Right lobe of liver (tissue), 4 donors: ENCODE data around the gene XAGE1A.
"Not testable (repeated sequence)": the region's sequence is repeated elsewhere in the genome, so short reads cannot be mapped to it uniquely, and the experiment has no call there.

Source experiments
- POLR2A ChIP-seq: fragments of 450-650 bp; IDR thresholded peaks from one replicate; pipeline ENCODE4 v1.6.1; 2017; ENCODE audit warnings: antibody characterized with exemption, mild to moderate bottlenecking
- TF ChIP-seq, protein P1 (sequence below), 4 donors: fragments of 200-600 bp in 3 of 4; fragments of 450-650 bp in 1 of 4; IDR thresholded peaks; one replicate each; pipeline versions ENCODE4 v1.5.1 to v1.8.0; 2016 to 2022; ENCODE audit warnings: antibody characterized with exemption in 4 of 4, mild to moderate bottlenecking in 2 of 4
- donor health status: DM: no; HTN: no; CAD: no.
- donor health status: DM: no; HTN: no; CAD: no.
- donor health status: DM: no; HTN: yes; CAD: no.

- TF ChIP-seq, protein P1, sequence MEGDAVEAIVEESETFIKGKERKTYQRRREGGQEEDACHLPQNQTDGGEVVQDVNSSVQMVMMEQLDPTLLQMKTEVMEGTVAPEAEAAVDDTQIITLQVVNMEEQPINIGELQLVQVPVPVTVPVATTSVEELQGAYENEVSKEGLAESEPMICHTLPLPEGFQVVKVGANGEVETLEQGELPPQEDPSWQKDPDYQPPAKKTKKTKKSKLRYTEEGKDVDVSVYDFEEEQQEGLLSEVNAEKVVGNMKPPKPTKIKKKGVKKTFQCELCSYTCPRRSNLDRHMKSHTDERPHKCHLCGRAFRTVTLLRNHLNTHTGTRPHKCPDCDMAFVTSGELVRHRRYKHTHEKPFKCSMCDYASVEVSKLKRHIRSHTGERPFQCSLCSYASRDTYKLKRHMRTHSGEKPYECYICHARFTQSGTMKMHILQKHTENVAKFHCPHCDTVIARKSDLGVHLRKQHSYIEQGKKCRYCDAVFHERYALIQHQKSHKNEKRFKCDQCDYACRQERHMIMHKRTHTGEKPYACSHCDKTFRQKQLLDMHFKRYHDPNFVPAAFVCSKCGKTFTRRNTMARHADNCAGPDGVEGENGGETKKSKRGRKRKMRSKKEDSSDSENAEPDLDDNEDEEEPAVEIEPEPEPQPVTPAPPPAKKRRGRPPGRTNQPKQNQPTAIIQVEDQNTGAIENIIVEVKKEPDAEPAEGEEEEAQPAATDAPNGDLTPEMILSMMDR (IDR thresholded peaks at IDR 0.05): not testable (repeated sequence)
- not testable (repeated sequence) for TF ChIP-seq POLR2A
Measured at GRCh38 chrX:52511126-52511525, 15.5 kb downstream of the XAGE1A start.
